Left colon (tissue), 2 donors: ENCODE measurements around the gene HLA-DPB1. TPM values are rescaled to one million over a fixed set of nuclear protein-coding genes. Genes with fewer than 3 reads are reported as not detected.
"Not testable (repeated sequence)": the region's sequence is repeated elsewhere in the genome, so short reads cannot be mapped to it uniquely, and the experiment has no call there.

Source experiments
- ATAC-seq: fragments of 200-7000 bp; cut with Tn5 transposase; one replicate; pipeline ENCODE4 v1.9.1; 2020; ENCODE audit warnings: mild to moderate bottlenecking, moderate library complexity
- DNase-seq, 2 donors: peaks; one replicate each; pipeline ENCODE4 v3.0.0-alpha.2; 2020
- intact Hi-C, 2 donors: fragments of 100-400 bp; cut with DNase I in 1 of 2; cut with micrococcal nuclease in 1 of 2; formaldehyde crosslinking; loops; one replicate each; pipeline versions ENCODE4 v1.11.2 to v1.14.0; 2022; cut with DNase I, micrococcal nuclease
- total RNA-seq, 2 donors: library from RNA; stranded (reverse); fragmentation: NEBNext Ultra II Directional; extraction: Animal tissue kit (Norgen Biotek cat#: 25700); gene quantifications; one replicate each; pipeline ENCODE4 v1.2.1, GENCODE V29; 2021
- donor health status: DM: no; HTN: no; CAD: no.
- donor health status: DM: yes; HTN: yes; CAD: no.

HLA-DPB1 gene
- total RNA-seq, 2 donors from 2014 or later: 15.1 to 65.5 TPM

- DNase-seq (peak in 1 of 2 donors; percentile 62), ATAC-seq (peak; percentile 44)
- intact Hi-C loops: no loop called here
These were observed 16.2 kb downstream of the HLA-DPB1 start for GRCh38 chr6:33091957-33092356.

GRCh38 chr6:33092385-33092784 is 16.6 kb downstream of the HLA-DPB1 start:
- ATAC-seq (no peak), DNase-seq (no peak)
- intact Hi-C loops: no loop called here

DNA sequence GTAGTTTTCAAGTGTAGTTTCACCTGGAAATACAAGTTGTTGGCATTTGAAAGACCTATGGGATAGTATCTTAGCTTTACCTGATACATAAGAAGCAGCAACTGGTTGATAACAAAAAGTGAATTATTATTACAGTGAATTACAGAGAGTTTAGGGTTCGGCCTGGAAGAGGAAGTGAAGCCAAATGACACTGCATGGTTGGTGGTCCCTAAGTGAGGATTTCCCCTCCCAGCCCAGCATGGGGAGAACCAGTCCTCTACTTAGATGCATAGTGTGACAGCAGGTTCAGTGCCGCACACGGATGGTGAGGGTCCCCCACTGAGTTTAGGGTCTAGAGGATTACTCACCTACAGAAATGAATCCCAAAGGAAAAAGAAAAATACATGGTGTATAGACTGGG is 18.1 kb downstream of the HLA-DPB1 start:
- intact Hi-C loops: no loop called here
- ATAC-seq (no peak), DNase-seq (no peak)

DNA sequence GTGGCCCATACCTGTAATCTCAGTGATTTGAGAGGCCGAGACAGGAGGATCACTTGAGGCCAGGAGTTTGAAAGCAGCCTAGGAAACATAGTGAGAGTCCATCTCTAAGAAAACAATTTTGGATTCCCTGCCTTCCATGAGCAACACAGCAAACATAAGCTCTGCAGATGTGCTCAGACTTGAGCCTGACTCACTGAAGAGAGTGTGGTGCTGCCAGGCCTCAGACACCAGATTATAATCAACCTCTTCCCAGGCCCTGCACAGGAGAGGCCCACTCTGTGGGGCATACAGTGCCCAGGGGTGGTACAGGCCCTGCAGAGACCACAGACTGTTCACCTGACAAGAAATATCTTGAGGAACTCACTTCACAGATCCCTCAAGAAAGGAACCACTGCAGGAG is 19.9 kb downstream of the HLA-DPB1 start:
- intact Hi-C loops: no loop called here
- DNase-seq: no peak
- ATAC-seq: no peak

- ATAC-seq, intact Hi-C loops: not testable (repeated sequence)
These were observed 25.4 kb downstream of the HLA-DPB1 start for GRCh38 chr6:33101121-33101737.

DNA sequence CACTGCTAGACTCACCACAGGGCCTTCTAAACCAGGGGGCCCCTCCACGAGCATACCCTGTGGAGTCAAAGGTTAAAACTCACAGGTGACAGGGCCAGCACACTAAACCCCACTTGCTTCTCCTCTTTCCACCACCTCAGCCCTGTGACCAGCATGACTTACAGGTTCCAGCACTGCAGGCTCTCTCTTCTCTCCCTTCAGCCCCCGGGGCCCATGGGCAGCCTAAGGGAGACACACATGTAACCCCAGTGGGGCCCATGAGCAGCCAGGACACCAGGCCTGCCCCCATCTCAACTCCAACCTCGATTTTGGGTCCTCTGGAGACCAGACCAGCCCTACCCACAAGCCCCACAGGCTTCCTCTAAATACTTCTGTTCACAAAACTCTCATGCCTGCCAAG is 28.0 kb downstream of the HLA-DPB1 start:
- intact Hi-C loops: no loop called here
- DNase-seq (no peak), ATAC-seq (no peak)

More at GRCh38 chr6:33101121-33101737, 25.4 kb downstream of the HLA-DPB1 start:
- DNase-seq: not testable (repeated sequence)

GRCh38 chr6:33104887-33105286 is 29.1 kb downstream of the HLA-DPB1 start:
- intact Hi-C loops: no loop called here
- DNase-seq (no peak), ATAC-seq (no peak)

DNA sequence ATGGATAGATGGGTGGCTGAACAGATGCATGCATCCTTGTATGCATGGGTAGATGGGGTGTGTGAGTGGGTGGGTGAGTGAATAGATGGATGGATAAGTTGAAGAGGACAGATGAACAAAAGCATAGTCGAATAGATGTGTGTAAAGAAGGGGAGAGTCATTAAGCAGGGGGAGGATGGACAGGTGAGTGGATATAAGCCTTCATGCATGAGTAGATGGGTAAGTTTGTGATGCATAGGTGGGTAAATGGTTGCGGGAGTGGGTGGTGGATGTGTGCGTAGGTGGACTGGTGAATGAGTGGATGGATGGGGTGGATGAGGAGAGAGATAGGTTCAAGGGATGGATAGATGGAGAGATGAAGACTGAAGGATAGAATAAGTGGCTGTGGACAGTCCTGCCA is 29.6 kb downstream of the HLA-DPB1 start:
- intact Hi-C loops: no loop called here
- no peak for DNase-seq
- no peak for ATAC-seq

- DNase-seq (no peak), ATAC-seq (no peak)
- intact Hi-C loops: no loop called here
These were observed 30.4 kb downstream of the HLA-DPB1 start for GRCh38 chr6:33105916-33106871.

DNA sequence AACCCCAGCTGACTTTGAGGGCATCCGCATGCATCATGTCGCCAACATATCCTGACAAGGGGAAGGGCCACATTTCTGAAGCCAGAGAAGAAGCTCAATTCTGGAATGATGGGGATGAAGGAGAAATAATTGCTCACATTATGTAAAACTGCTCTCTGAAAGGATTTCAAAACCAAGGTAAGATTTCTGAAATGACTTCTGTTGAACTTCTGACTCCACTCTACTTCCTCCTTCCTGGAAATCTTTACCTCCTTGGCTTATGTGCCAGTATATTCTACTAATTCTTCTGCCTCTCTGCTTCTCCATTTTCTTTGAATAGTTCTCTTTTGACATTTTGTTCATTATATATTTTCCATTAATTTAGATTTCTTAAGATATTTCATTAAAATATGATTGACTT is 31.9 kb downstream of the HLA-DPB1 start:
- intact Hi-C loops: no loop called here
- no peak for ATAC-seq
- no peak for DNase-seq

GRCh38 chr6:33108307-33108706 is 32.5 kb downstream of the HLA-DPB1 start:
- no peak for DNase-seq
- intact Hi-C loops: no loop called here
- ATAC-seq: no peak

DNA sequence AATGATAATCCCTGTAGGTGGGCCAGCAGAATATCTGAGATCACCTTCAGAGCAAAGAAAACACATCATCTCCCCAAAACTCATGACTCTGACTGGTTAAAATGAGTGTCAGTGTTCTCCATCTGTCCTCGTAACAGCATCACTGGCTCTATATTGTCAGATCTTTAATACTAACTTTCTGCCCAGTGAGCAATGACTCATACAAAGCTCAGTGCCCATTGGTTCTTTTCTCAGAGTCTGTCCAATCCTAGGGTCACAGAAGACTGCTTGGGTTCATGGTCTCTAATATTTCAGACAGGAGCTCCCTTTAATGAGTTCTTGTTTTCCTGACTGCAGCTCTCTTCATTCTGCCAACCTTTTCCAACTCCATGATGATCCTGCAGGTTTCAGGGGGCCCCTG is 36.4 kb downstream of the HLA-DPB1 start:
- DNase-seq (no peak), ATAC-seq (peak; percentile 89)
- intact Hi-C loops: no loop called here

DNA sequence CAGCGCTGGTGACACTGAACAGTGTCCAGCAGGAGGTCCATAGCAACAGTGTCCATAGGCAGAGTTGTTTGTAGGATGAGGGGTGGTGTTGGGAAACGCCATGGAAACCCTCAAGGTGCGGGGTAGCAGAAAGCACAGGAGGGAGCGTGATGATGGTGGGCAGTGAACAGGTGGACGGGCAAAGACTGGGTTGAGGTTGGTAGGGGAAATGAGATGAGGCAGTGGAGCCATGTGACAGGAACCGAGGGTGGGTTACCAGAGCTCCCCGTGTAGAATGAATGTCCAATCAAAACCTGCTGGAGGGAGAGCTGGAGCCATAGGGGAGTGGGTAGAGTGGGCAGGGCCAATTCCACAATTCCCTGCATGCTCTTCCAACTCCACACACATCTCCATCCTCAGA is 38.0 kb downstream of the HLA-DPB1 start:
- DNase-seq (no peak), ATAC-seq (no peak)
- intact Hi-C loops: no loop called here

DNA sequence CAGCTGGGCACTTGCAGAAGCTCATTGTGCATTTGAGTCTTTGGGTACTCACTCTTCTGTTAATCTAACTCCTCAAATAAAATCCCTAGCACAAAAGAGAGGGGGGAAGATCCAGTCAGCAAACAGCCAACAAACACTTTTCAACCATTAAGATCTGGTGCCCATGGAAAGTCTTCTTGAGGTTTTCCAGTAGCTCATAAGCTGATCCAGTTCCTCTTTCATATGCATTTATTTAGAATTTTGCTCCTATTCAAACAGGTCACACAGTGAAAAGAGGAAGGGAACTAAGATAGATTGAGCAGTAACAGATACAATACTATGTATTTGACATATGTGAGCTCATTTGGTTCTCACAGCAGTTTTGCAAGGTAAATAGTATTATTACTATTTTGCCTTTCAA is 38.6 kb downstream of the HLA-DPB1 start:
- DNase-seq: no peak
- no peak for ATAC-seq
- intact Hi-C loops: no loop called here

GRCh38 chr6:33116417-33116816 is 40.6 kb downstream of the HLA-DPB1 start:
- ATAC-seq (no peak), DNase-seq (no peak)
- intact Hi-C loops: loop anchor here in 1 of 2 donors (5.0 kb wide), 1 partner anchor 131 kb away; no protein-coding TSS in a partner anchor

DNA sequence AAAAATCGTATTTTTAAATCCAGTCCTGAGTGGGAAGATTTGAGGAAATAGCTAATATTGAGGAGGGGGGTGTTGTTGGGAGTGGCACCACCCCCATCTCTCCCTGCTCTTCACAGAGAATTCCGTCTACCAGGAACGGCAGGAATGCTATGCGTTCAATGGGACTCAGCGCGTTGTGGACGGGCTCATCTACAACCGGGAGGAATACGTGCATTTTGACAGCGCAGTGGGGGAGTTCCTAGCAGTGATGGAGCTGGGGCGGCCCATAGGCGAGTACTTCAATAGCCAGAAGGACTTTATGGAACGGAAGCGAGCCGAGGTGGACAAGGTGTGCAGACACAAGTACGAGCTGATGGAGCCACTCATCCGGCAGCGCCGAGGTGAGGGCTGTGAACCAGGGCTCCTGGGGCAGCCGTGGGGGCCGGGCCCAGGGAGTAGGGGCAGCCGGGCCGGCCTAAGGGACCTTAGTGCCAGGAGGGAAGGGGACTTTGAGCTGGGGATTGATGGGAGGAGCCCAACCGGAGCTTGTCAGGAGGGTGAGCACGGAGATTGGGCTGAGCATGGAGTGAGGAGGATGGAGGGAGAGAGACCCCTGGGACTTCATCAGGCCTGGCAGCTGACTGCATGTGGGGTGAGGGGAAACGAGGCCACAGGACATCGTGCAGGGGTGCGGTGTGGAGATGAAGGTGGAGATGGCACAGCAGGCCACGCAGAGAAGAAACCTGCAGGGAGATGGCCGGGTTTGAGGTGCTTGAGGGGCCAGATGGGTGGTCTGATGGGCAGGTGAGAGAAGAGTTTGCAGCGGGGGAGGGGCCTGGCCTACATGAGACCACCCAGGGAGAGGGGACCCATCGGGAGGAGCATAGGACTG is 41.3 kb downstream of the HLA-DPB1 start:
- ATAC-seq: no peak
- intact Hi-C loops: loop anchor here in 1 of 2 donors (5.0 kb wide), 1 partner anchor 130 kb away; no protein-coding TSS in a partner anchor
- DNase-seq: no peak

- intact Hi-C loops: loop anchor here in 1 of 2 donors (5.0 kb wide), 1 partner anchor 129 kb away; no protein-coding TSS in a partner anchor
- DNase-seq (no peak), ATAC-seq (no peak)
These were observed 42.1 kb downstream of the HLA-DPB1 start for GRCh38 chr6:33117811-33118277.

DNA sequence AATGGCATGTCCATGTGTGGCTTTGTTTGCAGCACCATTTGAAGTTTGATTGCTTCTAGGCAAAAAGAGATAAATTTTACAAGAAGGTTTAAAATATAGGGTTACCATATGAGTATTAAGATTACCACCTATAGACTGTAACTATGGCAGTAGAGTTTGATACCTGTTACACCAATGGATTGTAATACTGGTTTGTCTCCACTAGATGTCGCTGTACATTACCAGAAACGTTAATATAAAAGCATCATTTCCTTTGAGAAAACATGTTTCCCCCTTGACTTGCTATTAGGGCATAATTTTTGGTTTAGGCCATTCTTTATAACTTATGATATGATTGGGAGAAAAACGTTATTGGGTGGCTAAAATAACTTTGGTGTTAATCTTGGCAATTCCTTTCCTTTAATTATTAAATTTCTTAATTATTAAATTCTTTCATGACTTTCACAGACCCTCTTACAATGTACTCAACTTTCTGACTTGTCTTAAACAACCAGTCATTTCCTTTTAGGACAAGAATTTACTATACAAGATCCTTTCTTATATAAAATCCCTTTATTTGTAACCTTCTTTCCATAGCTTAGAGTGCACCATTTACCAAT is 42.8 kb downstream of the HLA-DPB1 start:
- intact Hi-C loops: loop anchor here in 1 of 2 donors (5.0 kb wide), 1 partner anchor 129 kb away; no protein-coding TSS in a partner anchor
- DNase-seq (no peak), ATAC-seq (no peak)
